Hepatic stellate cell (primary cell): ENCODE measurements around the gene TPCN2.
"Not testable (repeated sequence)": the region's sequence is repeated elsewhere in the genome, so short reads cannot be mapped to it uniquely, and the experiment has no call there.

ENCODE experiments used
- DNase-seq: peaks from one replicate; pipeline ENCODE4 v3.0.0; 2011; ENCODE audit warnings: low spot score

The TPCN2 gene

DNA sequence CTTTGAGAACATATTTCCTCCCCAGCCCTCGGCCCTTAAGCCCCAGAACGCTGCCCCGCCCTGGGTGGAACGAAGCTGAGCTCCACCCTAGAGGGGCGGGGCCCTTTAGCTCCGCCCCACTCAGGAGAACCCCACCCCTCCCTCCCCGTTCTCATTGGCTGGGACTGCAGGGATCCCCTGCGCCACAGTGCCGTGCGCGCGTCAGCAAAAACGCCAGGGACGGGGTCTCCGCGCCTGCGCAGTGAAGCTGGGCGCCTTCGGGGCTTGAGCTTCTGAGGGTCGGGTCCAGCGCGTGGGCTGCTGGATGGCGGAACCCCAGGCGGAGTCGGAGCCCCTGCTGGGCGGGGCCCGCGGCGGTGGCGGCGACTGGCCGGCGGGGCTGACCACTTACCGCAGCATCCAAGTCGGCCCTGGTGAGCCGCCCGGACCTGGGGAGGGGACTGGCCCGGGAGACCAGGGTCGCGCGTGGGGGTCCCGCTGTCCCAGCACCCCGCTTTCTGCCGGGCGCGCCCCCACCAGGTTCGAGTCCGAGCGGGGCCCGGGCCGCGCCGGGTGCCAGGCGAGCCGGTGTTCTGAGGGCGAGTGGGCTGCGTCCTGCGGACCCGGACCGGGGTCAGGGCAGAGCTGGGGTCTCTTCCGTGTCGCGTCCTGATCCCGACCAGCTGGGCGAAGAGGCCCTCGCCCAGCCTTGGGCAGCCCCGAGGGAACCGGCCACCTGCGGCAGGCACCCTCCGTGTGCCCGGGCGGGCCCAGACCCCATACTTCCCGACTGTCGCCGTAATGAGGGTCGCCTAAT is at the start of gene TPCN2:
Gene TPCN2, plus strand, starts transcription at position 239 of the 796 bp plus-strand sequence. Its CDS starts 66 bp downstream, at position 305.
- DNase-seq, result peak; percentile 99

DNA sequence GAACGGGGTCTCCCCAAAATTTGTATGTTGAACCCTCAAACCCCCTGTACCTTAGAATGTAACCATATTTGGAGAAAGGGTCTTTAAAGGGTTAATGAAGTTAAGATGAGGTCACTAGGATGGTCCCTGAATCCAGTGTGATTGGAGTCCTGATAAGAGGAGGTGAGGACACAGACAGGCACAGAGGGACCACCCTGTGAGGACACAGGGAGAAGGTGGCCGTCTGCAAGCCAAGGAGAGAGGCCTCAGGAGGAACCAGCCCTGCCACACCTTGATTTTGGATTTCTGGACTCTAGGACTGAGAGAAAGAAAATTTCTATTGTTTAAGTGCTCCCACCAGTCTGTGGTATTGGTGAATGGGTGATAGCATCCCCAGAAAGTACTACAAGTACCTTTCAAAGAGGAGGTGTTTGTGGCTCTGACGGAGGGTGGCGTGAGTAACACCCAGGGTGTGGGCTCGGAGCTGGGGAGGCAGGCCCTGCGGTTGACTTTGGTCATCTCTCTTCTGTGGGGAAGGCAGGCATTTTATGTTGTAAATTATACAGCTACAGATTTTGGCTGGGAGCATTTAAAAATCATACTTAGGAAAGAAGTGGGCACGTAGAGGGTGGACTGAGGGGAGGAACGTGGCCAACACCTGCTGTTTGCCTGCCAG is 49.5 kb upstream of the TPCN2 start:
- no peak for DNase-seq

- DNase-seq, result not testable (repeated sequence)
Observed at GRCh38 chr11:68999748-69000355, 48.9 kb upstream of the TPCN2 start.

- no peak for DNase-seq
Observed at GRCh38 chr11:69000391-69000790, 48.3 kb upstream of the TPCN2 start.

DNA sequence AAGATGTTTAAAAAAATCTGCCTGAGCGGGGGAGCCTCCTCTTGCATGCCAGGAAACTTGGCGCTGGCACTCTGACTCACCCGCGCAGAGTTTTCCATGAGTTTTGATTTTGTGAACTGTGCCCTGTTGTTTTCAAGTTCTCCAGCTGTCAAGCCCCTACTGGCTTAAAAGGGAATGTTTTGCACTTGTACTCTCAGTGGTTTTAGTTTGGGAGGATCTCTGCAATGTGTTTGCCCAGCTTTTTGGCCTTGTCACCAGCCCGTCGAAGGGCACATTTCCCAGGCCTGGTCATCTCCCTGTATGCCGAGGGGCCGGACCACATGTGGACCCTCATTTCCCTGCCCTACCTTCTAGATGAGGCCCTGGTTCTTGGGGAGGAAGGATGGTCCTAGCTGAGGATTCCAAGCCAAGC is 47.9 kb upstream of the TPCN2 start:
- peak; percentile 92 for DNase-seq

DNA sequence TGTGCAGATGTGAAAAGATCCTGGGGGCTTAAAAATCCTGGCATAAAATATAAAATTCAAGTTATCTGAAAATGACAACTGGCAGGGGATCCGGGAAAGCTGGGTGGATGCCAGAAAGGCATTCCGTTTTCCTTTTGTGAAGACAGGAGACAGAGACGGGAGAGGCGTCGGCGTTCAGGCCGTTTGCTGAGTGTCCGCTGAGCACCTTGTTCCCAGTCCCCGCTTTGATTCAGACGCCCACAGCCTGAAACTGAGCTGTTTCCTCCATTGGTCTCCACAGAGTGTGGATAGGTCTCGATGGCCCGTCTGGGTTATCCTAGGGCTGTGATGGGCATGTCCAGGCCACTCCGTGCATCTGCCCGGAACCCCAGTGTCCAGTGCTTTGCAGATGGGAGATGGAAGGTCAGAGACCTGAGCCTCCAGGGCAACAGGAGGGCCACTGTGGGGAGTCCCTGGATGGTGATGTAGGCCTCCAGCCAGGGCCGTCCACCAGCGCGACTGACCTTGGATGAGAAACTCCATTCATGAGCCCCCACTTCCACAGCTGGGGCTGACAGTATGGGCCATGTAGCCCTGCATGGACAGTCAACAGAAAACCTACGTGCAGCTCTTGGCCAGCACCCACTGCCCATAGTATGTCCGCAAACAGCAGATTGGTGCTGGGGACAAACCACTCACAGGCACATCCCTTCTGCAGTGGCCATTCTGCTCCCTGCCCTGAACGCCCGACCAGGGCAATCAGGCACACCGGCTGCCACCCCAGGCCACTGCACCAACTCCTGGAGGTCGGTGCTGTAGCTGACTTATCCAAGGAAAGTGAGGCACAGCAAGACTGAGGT is 47.3 kb upstream of the TPCN2 start:
- no peak for DNase-seq

DNA sequence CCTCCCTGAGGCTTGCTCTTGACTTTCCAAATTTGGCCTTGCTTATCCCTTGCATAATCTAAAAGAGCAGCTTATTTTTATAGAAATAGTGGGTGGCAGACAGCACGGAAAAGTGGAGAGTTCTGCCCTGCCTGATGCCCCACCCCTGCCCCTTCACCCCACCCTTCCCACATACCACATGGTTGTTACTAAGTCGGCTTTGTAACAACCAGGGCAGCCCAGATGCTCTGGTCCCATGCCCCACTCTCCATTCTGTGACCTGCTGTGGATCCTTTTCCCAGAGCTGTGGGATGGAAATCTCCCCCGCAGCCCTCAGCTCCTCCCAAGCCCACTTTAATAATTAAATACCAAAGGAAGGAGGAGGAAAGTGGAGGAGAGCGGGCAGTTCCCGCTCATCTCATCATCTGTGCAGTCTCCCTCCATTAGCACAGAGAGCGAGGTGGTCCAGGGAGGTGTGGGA is 46.6 kb upstream of the TPCN2 start:
- no peak for DNase-seq

GRCh38 chr11:69002570-69003231 is 46.0 kb upstream of the TPCN2 start:
- DNase-seq, result no peak

- no peak for DNase-seq
Observed at GRCh38 chr11:69003301-69003865, 45.3 kb upstream of the TPCN2 start.

GRCh38 chr11:69003866-69004367 is 44.8 kb upstream of the TPCN2 start:
- no peak for DNase-seq

- no peak for DNase-seq
Observed at GRCh38 chr11:69004411-69005182, 44.1 kb upstream of the TPCN2 start.

DNA sequence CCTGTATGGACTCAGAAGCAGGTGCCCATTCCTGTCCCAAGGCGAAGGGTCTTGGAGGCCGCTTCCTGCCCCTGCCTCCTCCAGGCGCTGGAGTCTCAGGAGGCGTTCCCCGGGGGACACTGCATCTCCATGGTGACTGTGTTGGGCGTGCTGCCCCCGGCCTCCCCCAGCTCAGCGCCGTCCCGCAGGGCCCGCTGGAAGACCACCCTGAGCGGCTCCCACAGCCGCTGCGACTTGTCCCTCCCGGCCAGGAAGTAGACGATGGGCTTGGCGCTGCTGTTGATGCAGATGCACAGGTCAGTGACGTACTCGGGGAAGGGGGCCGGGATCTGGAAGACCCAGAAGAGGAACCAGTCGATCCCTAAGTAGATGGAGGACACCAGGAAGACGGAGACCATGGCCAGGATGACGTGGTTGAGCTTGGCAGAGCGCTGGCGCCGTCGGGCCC is 43.5 kb upstream of the TPCN2 start:
- no peak for DNase-seq

- no peak for DNase-seq
Observed at GRCh38 chr11:69005631-69006368, 42.9 kb upstream of the TPCN2 start.

- no peak for DNase-seq
Observed at GRCh38 chr11:69006816-69007215, 41.9 kb upstream of the TPCN2 start.

GRCh38 chr11:69007975-69008381 is 40.8 kb upstream of the TPCN2 start:
- DNase-seq, result peak; percentile 69

DNA sequence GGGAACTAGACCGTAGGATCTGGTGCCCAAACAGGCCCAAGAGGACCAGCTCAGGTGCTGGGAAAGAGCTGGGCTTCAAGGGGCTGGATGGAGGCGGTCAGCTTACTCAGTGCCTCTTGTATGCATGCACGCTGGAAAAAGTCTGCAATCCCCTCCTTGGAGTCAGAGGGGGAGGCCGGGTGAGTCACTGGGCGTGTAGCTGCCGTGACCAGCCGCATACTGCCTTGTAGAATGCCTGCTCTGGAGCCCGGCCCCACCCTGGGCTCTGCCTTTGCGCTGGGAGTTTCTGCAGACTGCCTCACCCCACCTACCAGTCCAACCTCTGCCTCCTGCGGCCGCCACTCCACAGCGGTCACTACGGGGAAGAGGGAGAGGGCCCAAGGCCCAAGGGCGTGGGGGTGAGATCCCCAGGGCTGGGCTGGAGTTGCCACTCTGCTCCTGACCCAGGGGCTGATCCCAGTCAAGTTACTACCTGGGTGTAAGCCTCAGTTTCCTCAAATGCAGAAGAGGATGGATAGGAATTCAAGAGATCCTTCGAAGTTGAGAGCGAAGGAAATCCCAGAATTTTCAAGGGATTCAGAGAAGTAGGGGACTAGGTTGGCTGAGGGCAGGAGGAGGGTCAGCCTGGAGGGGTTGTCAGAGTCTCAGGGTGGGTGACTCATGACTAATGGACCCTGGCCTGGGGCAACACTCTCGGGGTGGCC is 39.8 kb upstream of the TPCN2 start:
- DNase-seq, result peak; percentile 100

GRCh38 chr11:69009441-69010211 is 39.1 kb upstream of the TPCN2 start:
- no peak for DNase-seq

GRCh38 chr11:69010361-69010891 is 38.3 kb upstream of the TPCN2 start:
- peak; percentile 52 for DNase-seq
